Tibial nerve (tissue), 4 donors: ENCODE results near the gene TACO1. TPM values are rescaled to one million over a fixed set of nuclear protein-coding genes. Genes with fewer than 3 reads are reported as not detected.

Source experiments
- DNase-seq, 2 donors: peaks; one replicate each; pipeline ENCODE4 v3.0.0-alpha.2; 2019; ENCODE audit warnings: low spot score in 2 of 2
- H3K27ac ChIP-seq, 4 donors: fragments of 200-600 bp; sonication (generic) in 3 of 4; one replicate each; pipeline ENCODE4 v1.5.1; 2017 to 2019; ENCODE audit warnings: mild to moderate bottlenecking in 1 of 4
- H3K27me3 ChIP-seq, 2 donors: fragments of 200-600 bp; sonication (generic) in 1 of 2; one replicate each; pipeline versions ENCODE4 v1.5.1 to v1.6.0; 2017 to 2019
- H3K36me3 ChIP-seq, 3 donors: fragments of 200-600 bp; sonication (generic); one replicate each; pipeline ENCODE4 v1.5.1; 2018 to 2019
- H3K4me1 ChIP-seq, 4 donors: fragments of 200-600 bp; sonication (generic) in 3 of 4; one replicate each; pipeline ENCODE4 v1.5.1; 2017 to 2019
- H3K4me3 ChIP-seq, 4 donors: fragments of 200-600 bp; sonication (generic) in 3 of 4; one replicate each; pipeline ENCODE4 v1.5.1; 2017 to 2019; ENCODE audit warnings: mild to moderate bottlenecking in 1 of 4, moderate library complexity in 1 of 4
- H3K9me3 ChIP-seq, 4 donors: fragments of 200-600 bp; sonication (generic) in 3 of 4; one replicate each; pipeline ENCODE4 v1.5.1; 2017 to 2019
- EP300 ChIP-seq, 2 donors: sonication (generic); formaldehyde crosslinking; IDR thresholded peaks; one replicate each; pipeline ENCODE4 v1.6.1; 2017; ENCODE audit warnings: antibody characterized with exemption in 2 of 2, mild to moderate bottlenecking in 1 of 2
- POLR2A ChIP-seq, 2 donors: fragments of 450-650 bp; IDR thresholded peaks; one replicate each; pipeline ENCODE4 v1.6.1; 2017; ENCODE audit warnings: antibody characterized with exemption in 2 of 2, mild to moderate bottlenecking in 2 of 2, moderate library complexity in 2 of 2
- WGBS, 2 donors: methylation state at CpG; one replicate each; pipeline ENCODE4 v1.1.5; 2018; 5-methylcytosine and 5-hydroxymethylcytosine counted together
- total RNA-seq, 4 donors: library from RNA; depleted of rRNA; stranded (reverse); fragments of >200 nt; gene quantifications; one replicate each; pipeline ENCODE4 v1.1.0, GENCODE V29; 2016
- TF ChIP-seq, protein P1 (sequence below), 5 experiments: fragments of 200-600 bp in 3 of 5; fragments of 450-650 bp in 2 of 5; sonication (generic) in 3 of 5; IDR thresholded peaks; one replicate each; pipeline ENCODE4 v1.5.1; 2016 to 2019; ENCODE audit warnings: antibody characterized with exemption in 5 of 5, mild to moderate bottlenecking in 3 of 5, moderate library complexity in 2 of 5

The TACO1 gene
- total RNA-seq, 4 donors from 2014 or later = 9.8 to 18.0 (median 13.3) TPM

DNA sequence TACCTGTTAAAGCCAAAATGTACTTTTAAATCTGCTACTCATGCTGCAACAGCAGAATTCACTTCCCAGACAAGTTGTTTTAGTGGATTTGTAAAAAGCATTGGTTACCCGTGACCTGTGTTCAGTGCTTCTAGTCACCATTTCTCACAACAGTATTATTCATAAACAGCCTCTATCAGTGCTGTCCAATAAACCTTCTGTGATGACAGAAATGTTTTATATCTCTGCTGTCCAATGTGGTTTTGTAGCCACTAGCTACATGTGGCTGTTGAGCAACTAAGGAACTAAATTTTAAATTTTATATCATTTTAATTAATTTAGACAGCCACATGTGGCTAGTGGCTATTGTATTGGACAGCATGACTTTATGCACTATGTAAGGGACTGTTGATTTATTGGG, 34.1 kb downstream of the TACO1 start:
- Histone ChIP-seq H3K4me3 (no peak overlapping the region), H3K27me3 (no peaks in the 10 kb centered on the region), H3K9me3 (no peaks in the 10 kb centered on the region), H3K4me1 (peaks cover 0 to 56% (median 12%) of the 10 kb centered on the region in 4 donors), H3K36me3 (peaks cover 0 to 72% (median 0%) of the 10 kb centered on the region in 3 donors), H3K27ac (peak overlapping the region in 2 of 4 donors; percentile 32 to 56)
- no peak for TF ChIP-seq POLR2A (IDR thresholded peaks at IDR 0.05)
- TF ChIP-seq EP300 (IDR thresholded peaks at IDR 0.05) = no peak
- TF ChIP-seq, protein P1, sequence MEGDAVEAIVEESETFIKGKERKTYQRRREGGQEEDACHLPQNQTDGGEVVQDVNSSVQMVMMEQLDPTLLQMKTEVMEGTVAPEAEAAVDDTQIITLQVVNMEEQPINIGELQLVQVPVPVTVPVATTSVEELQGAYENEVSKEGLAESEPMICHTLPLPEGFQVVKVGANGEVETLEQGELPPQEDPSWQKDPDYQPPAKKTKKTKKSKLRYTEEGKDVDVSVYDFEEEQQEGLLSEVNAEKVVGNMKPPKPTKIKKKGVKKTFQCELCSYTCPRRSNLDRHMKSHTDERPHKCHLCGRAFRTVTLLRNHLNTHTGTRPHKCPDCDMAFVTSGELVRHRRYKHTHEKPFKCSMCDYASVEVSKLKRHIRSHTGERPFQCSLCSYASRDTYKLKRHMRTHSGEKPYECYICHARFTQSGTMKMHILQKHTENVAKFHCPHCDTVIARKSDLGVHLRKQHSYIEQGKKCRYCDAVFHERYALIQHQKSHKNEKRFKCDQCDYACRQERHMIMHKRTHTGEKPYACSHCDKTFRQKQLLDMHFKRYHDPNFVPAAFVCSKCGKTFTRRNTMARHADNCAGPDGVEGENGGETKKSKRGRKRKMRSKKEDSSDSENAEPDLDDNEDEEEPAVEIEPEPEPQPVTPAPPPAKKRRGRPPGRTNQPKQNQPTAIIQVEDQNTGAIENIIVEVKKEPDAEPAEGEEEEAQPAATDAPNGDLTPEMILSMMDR (IDR thresholded peaks at IDR 0.05) = no peak
- no peak for DNase-seq
- 73 to 92% methylated on average over 1 of the region's 1 CpG for WGBS, 2 donors

DNA sequence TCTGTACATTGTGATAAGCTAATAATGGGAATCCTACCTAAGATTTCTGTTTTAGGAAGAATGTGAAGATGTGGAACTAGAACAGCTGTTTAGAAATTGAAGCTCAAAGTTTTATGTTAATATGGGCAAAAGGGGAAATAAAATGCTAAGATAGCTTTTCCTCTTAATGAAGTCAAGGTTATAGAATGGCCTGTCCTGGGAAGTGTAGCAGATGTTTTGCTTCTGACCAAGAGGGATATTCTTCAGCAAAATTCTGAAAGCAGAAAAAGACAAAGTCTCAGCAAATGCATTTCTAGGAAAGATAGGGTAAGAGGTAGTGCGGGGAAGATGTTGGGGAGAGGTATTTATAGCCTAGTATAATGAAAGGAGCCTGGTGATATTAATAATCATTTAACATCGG, 34.6 kb downstream of the TACO1 start:
- peaks cover 0 to 74% (median 0%) of the 10 kb centered on the region in 3 donors for H3K36me3 ChIP-seq
- 88 to 91% methylated on average over 2 of the region's 2 CpGs for WGBS, 2 donors
- H3K9me3 ChIP-seq = no peaks in the 10 kb centered on the region
- TF ChIP-seq EP300 (IDR thresholded peaks at IDR 0.05) (no peak), POLR2A (IDR thresholded peaks at IDR 0.05) (no peak)
- TF ChIP-seq, protein P1 (IDR thresholded peaks at IDR 0.05) = no peak
- H3K27me3 ChIP-seq = no peaks in the 10 kb centered on the region
- H3K4me3 ChIP-seq = no peak overlapping the region
- no peak overlapping the region for H3K27ac ChIP-seq
- peaks cover 0 to 55% (median 12%) of the 10 kb centered on the region in 4 donors for H3K4me1 ChIP-seq
- DNase-seq = no peak

DNA sequence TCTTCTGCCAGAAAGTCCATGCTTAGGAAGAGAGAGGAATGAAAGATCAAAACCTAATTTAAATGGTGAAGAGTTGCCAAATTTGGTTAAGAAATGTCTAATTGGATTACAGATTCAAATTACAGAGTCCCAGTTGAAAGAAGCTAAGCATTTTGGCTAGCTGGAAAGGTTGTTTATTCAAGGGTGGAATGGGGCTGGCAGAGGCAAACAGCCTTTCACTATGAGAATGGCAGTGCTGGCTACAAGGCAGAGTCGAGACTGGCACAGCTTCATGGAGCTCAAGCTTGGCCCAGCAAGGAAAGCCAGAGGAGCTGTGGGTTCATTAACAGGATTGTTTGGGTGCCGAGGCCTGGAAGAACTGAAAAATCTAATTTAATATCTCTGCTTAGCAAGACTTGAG, 35.1 kb downstream of the TACO1 start:
- Histone ChIP-seq H3K27me3 (no peaks in the 10 kb centered on the region), H3K9me3 (no peaks in the 10 kb centered on the region), H3K27ac (no peak overlapping the region), H3K4me3 (no peak overlapping the region), H3K4me1 (peaks cover 0 to 50% (median 12%) of the 10 kb centered on the region in 4 donors), H3K36me3 (peaks cover 0 to 72% (median 0%) of the 10 kb centered on the region in 3 donors)
- TF ChIP-seq POLR2A (IDR thresholded peaks at IDR 0.05) (no peak), EP300 (IDR thresholded peaks at IDR 0.05) (no peak)
- TF ChIP-seq, protein P1 (IDR thresholded peaks at IDR 0.05) = no peak
- no peak for DNase-seq
- 75 to 83% methylated on average over 2 of the region's 2 CpGs for WGBS, 2 donors

DNA sequence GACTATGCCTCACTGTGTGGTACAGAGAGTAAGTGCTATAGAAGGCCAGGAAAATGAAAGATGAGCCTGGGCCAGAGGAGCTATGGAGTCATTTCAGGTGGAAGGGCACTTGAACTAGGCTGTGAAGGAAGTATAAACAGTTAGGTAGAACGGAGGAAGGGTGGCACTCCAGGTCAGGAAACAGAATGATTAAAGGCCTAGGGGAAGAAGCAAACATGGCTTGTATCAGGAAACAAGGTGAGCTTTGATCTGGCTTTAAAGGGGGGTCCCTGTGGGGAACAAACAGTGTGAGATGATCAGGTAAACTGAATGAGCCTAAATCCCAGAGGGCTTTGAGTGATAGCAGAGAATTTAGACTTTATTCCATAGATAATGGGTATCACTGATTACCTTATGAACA, 38.4 kb downstream of the TACO1 start:
- H3K27ac ChIP-seq = no peak overlapping the region
- TF ChIP-seq POLR2A (IDR thresholded peaks at IDR 0.05) (no peak), EP300 (IDR thresholded peaks at IDR 0.05) (no peak)
- TF ChIP-seq, protein P1 (IDR thresholded peaks at IDR 0.05) = no peak
- no peaks in the 10 kb centered on the region for H3K27me3 ChIP-seq
- DNase-seq = no peak
- no peak overlapping the region for H3K4me3 ChIP-seq
- peaks cover 0 to 32% (median 5%) of the 10 kb centered on the region in 4 donors for H3K4me1 ChIP-seq
- H3K36me3 ChIP-seq = peaks cover 0 to 62% (median 0%) of the 10 kb centered on the region in 3 donors
- WGBS, 2 donors = 41 to 49% methylated on average over 1 of the region's 1 CpG
- H3K9me3 ChIP-seq = no peaks in the 10 kb centered on the region

DNA sequence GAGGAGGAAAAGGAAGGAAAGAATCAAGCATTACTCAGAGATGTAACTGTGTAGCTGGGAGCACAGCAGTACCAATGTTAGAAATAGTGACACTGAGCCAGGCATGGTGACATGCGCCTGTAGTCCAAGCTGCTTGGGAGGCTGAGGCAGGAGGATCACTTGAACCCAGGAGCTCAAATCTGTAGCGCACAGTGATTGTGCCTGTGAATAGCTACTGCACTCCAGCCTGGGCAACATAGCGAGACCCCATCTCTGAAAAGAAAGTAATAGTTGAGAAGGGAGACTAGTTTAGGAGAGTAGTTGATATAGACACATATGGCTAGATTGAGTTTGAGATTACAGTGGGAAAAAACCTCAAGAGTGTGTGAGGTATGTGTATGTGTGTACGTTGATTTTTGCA, 39.3 kb downstream of the TACO1 start:
- Histone ChIP-seq H3K36me3 (peaks cover 0 to 61% (median 0%) of the 10 kb centered on the region in 3 donors), H3K27me3 (no peaks in the 10 kb centered on the region), H3K9me3 (no peaks in the 10 kb centered on the region), H3K4me3 (no peak overlapping the region), H3K4me1 (peaks cover 0 to 26% (median 1%) of the 10 kb centered on the region in 4 donors), H3K27ac (no peak overlapping the region)
- no peak for TF ChIP-seq POLR2A (IDR thresholded peaks at IDR 0.05)
- WGBS, 2 donors = 98% methylated on average over 4 of the region's 4 CpGs
- DNase-seq = no peak
